Pancreas (tissue), 10 donors: ENCODE measurements around the gene SLC9A1. TPM values are rescaled to one million over a fixed set of nuclear protein-coding genes. Genes with fewer than 3 reads are reported as not detected.
A peak's percentile ranks its signal among the peaks of the same experiment; 100 is the strongest.

Source experiments
- ATAC-seq, 4 donors: fragments of 200-7000 bp; cut with Tn5 transposase; one replicate each; pipeline versions ENCODE4 v1.8.0 to v1.9.1; 2020; ENCODE audit warnings: mild to moderate bottlenecking in 4 of 4, moderate library complexity in 4 of 4
- DNase-seq, 6 donors: peaks; one replicate each; pipeline ENCODE4 v3.0.0-alpha.2; 2020
- FAIRE-seq: peaks from 2 replicates; lab custom pipeline; 2012; peaks lifted over from hg19 to GRCh38; lab: Jason Lieb, UNC
- H3K27ac ChIP-seq, 4 donors: fragments of 200-600 bp; sonication (generic); 1 replicate in 3 of 4; 2 replicates in 1 of 4; pipeline versions ENCODE4 v1.5.0 to v1.8.0; 2020
- H3K27me3 ChIP-seq, 4 donors: fragments of 200-600 bp; one replicate each; pipeline ENCODE4 v1.8.0; 2021
- H3K36me3 ChIP-seq, 3 donors: fragments of 200-600 bp; sonication (generic) in 1 of 3; one replicate each; pipeline versions ENCODE4 v1.5.0 to v1.8.0; 2020 to 2021
- H3K4me1 ChIP-seq, 3 donors: fragments of 200-600 bp; one replicate each; pipeline ENCODE4 v1.8.0; 2021
- H3K4me3 ChIP-seq, 4 donors: fragments of 200-600 bp; sonication (generic) in 2 of 4; one replicate each; pipeline versions ENCODE4 v1.5.0 to v1.8.0; 2020 to 2021
- H3K9me3 ChIP-seq, 4 donors: fragments of 200-600 bp; one replicate each; pipeline ENCODE4 v1.8.0; 2021
- WGBS, 2 donors: extraction: QIAGEN DNeasy Blood & Tissue Kit; methylation state at CpG; one replicate each; pipeline ENCODE4 v1.1.7; 2013; 5-methylcytosine and 5-hydroxymethylcytosine counted together
- intact Hi-C, 3 donors: fragments of 100-400 bp; cut with DNase I; formaldehyde crosslinking; loops; one replicate each; pipeline versions ENCODE4 v1.11.1 to v1.14.2; 2022
- polyA plus RNA-seq, 2 donors: library from polyadenylated mRNA; stranded (reverse); fragments of 200-250 nt; gene quantifications; one replicate each; pipeline ENCODE4 v1.2.3, GENCODE V29; 2013
- total RNA-seq, 6 donors: library from RNA; stranded (reverse); fragmentation: NEBNext Ultra II Directional in 4 of 6; extraction: Animal tissue kit (Norgen Biotek cat#: 25700) in 4 of 6; gene quantifications; one replicate each; pipeline versions ENCODE4 v1.2.1 to v1.2.4, GENCODE V29; 2021 to 2023
- TF ChIP-seq, protein P1 (sequence below), 4 donors: fragments of 200-600 bp; sonication (generic) in 3 of 4; IDR thresholded peaks; one replicate each; pipeline versions ENCODE4 v1.5.0 to v1.8.0; 2021; ENCODE audit warnings: antibody characterized with exemption in 4 of 4
- donor health status: healthy with polysubstance abuse.
- donor health status: DM: no; HTN: no; CAD: no; lungs with moderate emphysema.
- donor health status: DM: no; HTN: no; CAD: no.
- donor health status: control.
- donor health status: control.
- donor health status: Bipolar disorder and iron deficiency.
- donor health status: DM: yes; HTN: yes; CAD: no.
- donor health status: DM: no; HTN: no; CAD: no.
- donor health status: DM: no; HTN: no; CAD: no.
- donor health status: DM: yes; HTN: yes; CAD: no.

Gene SLC9A1
- total and polyA plus RNA-seq, 8 donors: 8.3 to 20.6 (median 11.1) TPM

- peak in 3 of 4 donors; percentile 19 to 40 (median 39) for ATAC-seq
- Histone ChIP-seq H3K36me3 (no peaks in the 10 kb centered on the region), H3K4me3 (no peak overlapping the region), H3K27ac (peak overlapping the region in 2 of 4 donors; percentile 36 to 45), H3K9me3 (no peaks in the 10 kb centered on the region), H3K4me1 (peaks cover 0 to 6% (median 0%) of the 10 kb centered on the region in 3 donors), H3K27me3 (no peaks in the 10 kb centered on the region)
- no peak for FAIRE-seq
- DNase-seq: no peak
- WGBS, 2 donors: 86 to 88% methylated on average over 10 to 11 of the region's 11 CpGs
- intact Hi-C loops: no loop called here
- TF ChIP-seq, protein P1, sequence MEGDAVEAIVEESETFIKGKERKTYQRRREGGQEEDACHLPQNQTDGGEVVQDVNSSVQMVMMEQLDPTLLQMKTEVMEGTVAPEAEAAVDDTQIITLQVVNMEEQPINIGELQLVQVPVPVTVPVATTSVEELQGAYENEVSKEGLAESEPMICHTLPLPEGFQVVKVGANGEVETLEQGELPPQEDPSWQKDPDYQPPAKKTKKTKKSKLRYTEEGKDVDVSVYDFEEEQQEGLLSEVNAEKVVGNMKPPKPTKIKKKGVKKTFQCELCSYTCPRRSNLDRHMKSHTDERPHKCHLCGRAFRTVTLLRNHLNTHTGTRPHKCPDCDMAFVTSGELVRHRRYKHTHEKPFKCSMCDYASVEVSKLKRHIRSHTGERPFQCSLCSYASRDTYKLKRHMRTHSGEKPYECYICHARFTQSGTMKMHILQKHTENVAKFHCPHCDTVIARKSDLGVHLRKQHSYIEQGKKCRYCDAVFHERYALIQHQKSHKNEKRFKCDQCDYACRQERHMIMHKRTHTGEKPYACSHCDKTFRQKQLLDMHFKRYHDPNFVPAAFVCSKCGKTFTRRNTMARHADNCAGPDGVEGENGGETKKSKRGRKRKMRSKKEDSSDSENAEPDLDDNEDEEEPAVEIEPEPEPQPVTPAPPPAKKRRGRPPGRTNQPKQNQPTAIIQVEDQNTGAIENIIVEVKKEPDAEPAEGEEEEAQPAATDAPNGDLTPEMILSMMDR (IDR thresholded peaks at IDR 0.05): no peak
Measured at GRCh38 chr1:27137544-27138075, 17.3 kb downstream of the SLC9A1 start.

- DNase-seq: peak in 1 of 6 donors; percentile 54
- intact Hi-C loops: no loop called here
- FAIRE-seq: no peak
- H3K4me3 ChIP-seq: no peak overlapping the region
- ATAC-seq: peak in 2 of 4 donors; percentile 53 to 65
- WGBS, 2 donors: 79 to 80% methylated on average over 11 of the region's 11 CpGs
- TF ChIP-seq, protein P1 (IDR thresholded peaks at IDR 0.05): no peak
- no peaks in the 10 kb centered on the region for H3K36me3 ChIP-seq
- no peaks in the 10 kb centered on the region for H3K9me3 ChIP-seq
- peaks cover 0 to 6% (median 0%) of the 10 kb centered on the region in 3 donors for H3K4me1 ChIP-seq
- no peaks in the 10 kb centered on the region for H3K27me3 ChIP-seq
- H3K27ac ChIP-seq: peak overlapping the region in 2 of 4 donors; percentile 36 to 45
Measured at GRCh38 chr1:27136998-27137542, 17.9 kb downstream of the SLC9A1 start.

DNA sequence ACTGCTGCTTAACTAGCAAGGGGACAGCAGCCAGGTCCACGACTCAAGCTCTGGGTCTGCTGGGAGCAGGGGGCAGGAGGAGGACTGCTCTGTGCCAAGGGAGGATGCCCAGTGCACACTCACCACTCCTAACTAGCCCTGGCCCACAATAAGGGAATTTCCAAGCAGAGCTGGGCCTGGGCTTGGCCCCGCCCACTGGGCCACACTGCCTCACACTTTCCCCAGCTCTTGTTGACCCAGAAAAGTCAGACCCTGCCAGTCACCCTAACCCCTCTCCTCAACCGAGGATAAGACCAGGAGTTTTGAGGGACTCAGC lies 18.7 kb downstream of the SLC9A1 start:
- no peaks in the 10 kb centered on the region for H3K27me3 ChIP-seq
- H3K4me3 ChIP-seq: no peak overlapping the region
- no peak for FAIRE-seq
- H3K27ac ChIP-seq: peak overlapping the region in 1 of 4 donors; percentile 45
- TF ChIP-seq, protein P1 (IDR thresholded peaks at IDR 0.05): no peak
- H3K9me3 ChIP-seq: no peaks in the 10 kb centered on the region
- 54 to 60% methylated on average over 3 of the region's 3 CpGs for WGBS, 2 donors
- peak in 3 of 4 donors; percentile 54 to 80 (median 70) for ATAC-seq
- DNase-seq: no peak
- intact Hi-C loops: no loop called here
- H3K4me1 ChIP-seq: peaks cover 0 to 6% (median 0%) of the 10 kb centered on the region in 3 donors
- H3K36me3 ChIP-seq: no peaks in the 10 kb centered on the region

DNA sequence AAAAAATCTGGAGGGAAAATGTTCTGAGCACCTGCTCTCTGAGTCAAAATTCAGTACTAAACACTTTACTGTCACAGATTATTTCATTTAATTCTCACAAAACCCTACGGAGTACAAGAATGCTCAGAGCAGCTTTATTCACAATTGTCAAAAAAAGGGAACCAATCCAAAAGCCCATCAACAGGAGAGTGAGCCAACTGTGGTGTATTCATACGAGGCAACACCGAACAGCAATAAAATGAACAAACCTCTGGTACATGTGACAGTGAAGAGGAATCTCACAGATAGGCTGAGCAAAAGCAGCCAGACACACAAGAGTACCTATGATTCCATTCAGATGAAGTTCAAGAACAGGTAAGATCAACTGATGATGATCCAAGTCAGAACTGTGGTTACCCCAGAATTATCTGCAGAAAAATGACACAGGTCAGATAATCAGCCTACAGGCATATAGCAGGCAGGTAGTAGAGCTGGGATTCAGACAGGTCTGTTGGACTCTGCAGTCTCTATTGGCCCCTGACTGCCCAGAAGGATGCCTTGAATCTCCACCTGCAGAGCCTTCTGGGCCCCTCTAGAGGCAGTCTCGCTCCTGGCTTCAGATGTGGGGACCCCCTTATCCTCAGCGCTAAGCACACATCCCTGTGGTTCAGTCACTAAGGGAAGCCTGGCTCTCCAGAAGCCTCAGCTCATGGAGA lies 19.2 kb downstream of the SLC9A1 start:
- H3K9me3 ChIP-seq: no peaks in the 10 kb centered on the region
- no peak for DNase-seq
- peak overlapping the region in 1 of 4 donors; percentile 45 for H3K27ac ChIP-seq
- no peaks in the 10 kb centered on the region for H3K27me3 ChIP-seq
- WGBS, 2 donors: 73 to 74% methylated on average over 5 of the region's 5 CpGs
- ATAC-seq: no peak
- no peaks in the 10 kb centered on the region for H3K36me3 ChIP-seq
- TF ChIP-seq, protein P1 (IDR thresholded peaks at IDR 0.05): no peak
- H3K4me1 ChIP-seq: peaks cover 0 to 6% (median 0%) of the 10 kb centered on the region in 3 donors
- H3K4me3 ChIP-seq: no peak overlapping the region
- intact Hi-C loops: no loop called here
- FAIRE-seq: no peak
